Measurements from ENCODE around the gene GOLGA6L4. TPM values are rescaled to one million over a fixed set of nuclear protein-coding genes. Genes with fewer than 3 reads are reported as not detected.
"Not testable (repeated sequence)": the region's sequence is repeated elsewhere in the genome, so short reads cannot be mapped to it uniquely, and the experiment has no call there.

The GOLGA6L4 gene, protein sequence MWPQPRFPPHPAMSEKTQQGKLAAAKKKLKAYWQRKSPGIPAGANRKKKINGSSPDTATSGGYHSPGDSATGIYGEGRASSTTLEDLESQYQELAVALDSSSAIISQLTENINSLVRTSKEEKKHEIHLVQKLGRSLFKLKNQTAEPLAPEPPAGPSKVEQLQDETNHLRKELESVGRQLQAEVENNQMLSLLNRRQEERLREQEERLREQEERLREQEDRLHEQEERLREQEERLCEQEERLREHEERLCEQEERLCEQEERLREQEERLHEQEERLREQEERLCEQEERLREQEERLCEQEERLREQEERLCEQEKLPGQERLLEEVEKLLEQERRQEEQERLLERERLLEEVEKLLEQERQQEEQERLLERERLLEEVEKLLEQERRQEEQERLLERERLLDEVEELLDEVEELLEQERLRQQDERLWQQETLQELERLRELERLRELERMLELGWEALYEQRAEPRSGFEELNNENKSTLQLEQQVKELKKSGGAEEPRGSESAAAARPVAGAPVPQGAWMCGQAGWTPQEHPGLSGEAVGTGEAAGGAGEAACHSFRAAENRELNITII
- total RNA-seq (2014; rRNA removed; shearing (Covaris generic)) (0.03 TPM in 1 of 2 replicates, not detected in the other), total RNA-seq (2022) (3.3 and 3.4 TPM in 2 replicates), Bru-seq, nascent RNA (percentile 10 among the genes with signal in this experiment), BruChase-seq, experiment 1, labeled RNA remaining after a 6-hour chase (not detected), BruChase-seq, experiment 2, labeled RNA remaining after a 2-hour chase (percentile 14 among the genes with signal in this experiment)
- long read RNA-seq = 0 reads

DNA sequence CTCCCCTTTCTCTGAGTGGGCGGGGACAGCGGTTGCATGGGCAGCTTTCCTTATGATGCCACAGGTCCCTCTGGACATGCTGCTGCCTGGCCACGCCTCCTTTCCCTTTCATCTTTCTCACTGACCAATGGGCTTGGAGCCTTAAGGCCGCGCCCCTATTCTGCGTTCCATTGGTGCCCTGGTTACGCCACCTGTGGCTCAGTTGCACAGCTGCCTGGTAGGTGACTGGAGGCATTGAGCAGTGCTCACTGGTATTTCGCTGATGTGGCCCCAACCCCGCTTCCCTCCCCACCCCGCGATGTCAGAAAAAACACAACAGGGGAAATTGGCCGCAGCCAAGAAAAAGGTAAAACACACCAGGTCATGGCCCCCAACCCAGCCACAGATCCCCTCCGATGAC, at the start of gene GOLGA6L4:
GOLGA6L4 (plus strand) TSS at position 201 of the 400 bp plus-strand sequence; CDS start at position 263, 62 bp downstream.
- H3K4me3 ChIP-seq (ENCODE audit: low read depth, low read length, poor library complexity, severe bottlenecking); H3K27ac ChIP-seq (ENCODE audit: low read depth, low read length, poor library complexity, severe bottlenecking); H3K4me2 ChIP-seq (ENCODE audit: low read length); CTCF ChIA-PET (ENCODE audit: unreplicated experiment); H2AFZ ChIP-seq (ENCODE audit: low read length); intact Hi-C loops (cut with micrococcal nuclease; ENCODE audit: unreplicated experiment); H3K9me2 ChIP-seq (ENCODE audit: insufficient read depth, low read length); H3K36me3 ChIP-seq (ENCODE audit: insufficient read depth, low read length); H3K4me1 ChIP-seq (ENCODE audit: insufficient read depth, low read length, poor library complexity, severe bottlenecking); BruUV-seq (replicated peaks); H3K9me3 ChIP-seq (ENCODE audit: low read length); H3K79me2 ChIP-seq (ENCODE audit: insufficient read depth, low read depth, low read length); DNase-seq (ENCODE audit: low spot score); H4K20me1 ChIP-seq (ENCODE audit: insufficient read depth, low read length); POLR2A ChIA-PET: not testable (repeated sequence)

DNA sequence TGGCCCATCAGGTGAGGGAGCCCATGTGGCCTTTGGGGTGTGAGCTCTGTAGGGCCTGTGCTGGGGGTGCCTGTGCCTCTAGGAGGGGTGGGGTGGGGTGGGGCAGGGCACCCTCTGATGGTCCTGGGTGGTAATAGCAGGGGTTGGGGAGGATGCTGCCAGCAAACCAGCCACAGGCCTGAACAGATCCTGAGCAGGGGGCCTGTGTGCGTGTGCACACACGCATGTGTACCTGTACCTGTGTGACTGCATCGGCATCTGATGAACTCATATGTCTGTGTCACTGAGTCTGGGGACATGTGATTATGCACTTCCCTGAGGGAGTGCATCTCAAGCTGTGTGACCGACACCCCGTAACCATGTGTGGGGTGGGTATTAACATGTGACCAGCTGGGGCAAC, 42.6 kb upstream of the GOLGA6L4 start:
- H3K4me1 ChIP-seq (ENCODE audit: insufficient read depth, low read length, poor library complexity, severe bottlenecking); H3K9me2 ChIP-seq (ENCODE audit: insufficient read depth, low read length); H3K4me3 ChIP-seq (ENCODE audit: low read depth, low read length, poor library complexity, severe bottlenecking); H2AFZ ChIP-seq (ENCODE audit: low read length); H3K9me3 ChIP-seq (ENCODE audit: low read length); intact Hi-C loops (cut with micrococcal nuclease; ENCODE audit: unreplicated experiment); CTCF ChIA-PET (ENCODE audit: unreplicated experiment); H3K4me2 ChIP-seq (ENCODE audit: low read length); DNase-seq (ENCODE audit: low spot score); POLR2A ChIA-PET; H3K27ac ChIP-seq (ENCODE audit: low read depth, low read length, poor library complexity, severe bottlenecking); H3K36me3 ChIP-seq (ENCODE audit: insufficient read depth, low read length); H4K20me1 ChIP-seq (ENCODE audit: insufficient read depth, low read length); H3K79me2 ChIP-seq (ENCODE audit: insufficient read depth, low read depth, low read length); BruUV-seq (replicated peaks): not testable (repeated sequence)

DNA sequence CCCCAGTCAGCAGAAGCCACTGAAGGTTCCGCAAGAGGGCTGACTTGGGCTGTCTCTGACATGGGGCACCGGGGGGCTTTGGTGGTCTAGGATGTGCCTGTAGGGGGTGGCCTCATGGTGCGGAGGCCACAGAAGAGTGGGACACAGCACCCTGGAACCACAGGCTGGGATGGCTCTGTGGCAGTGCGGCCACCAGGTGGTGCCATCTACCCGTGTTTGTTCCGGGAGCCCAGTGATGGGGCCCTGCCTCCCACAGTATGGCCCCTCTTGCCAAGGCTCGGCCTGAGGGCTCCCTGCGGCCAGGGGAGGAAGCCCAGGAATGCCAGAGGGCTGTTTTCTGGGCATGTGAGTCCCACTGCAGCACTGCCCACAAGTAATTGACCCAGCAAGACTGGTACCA, 40.0 kb upstream of the GOLGA6L4 start:
- intact Hi-C loops (cut with micrococcal nuclease; ENCODE audit: unreplicated experiment); DNase-seq (ENCODE audit: low spot score); H3K36me3 ChIP-seq (ENCODE audit: insufficient read depth, low read length); POLR2A ChIA-PET; H3K4me3 ChIP-seq (ENCODE audit: low read depth, low read length, poor library complexity, severe bottlenecking); H3K4me1 ChIP-seq (ENCODE audit: insufficient read depth, low read length, poor library complexity, severe bottlenecking); H3K9me2 ChIP-seq (ENCODE audit: insufficient read depth, low read length); H4K20me1 ChIP-seq (ENCODE audit: insufficient read depth, low read length); H3K4me2 ChIP-seq (ENCODE audit: low read length); H3K79me2 ChIP-seq (ENCODE audit: insufficient read depth, low read depth, low read length); H3K27ac ChIP-seq (ENCODE audit: low read depth, low read length, poor library complexity, severe bottlenecking); H3K9me3 ChIP-seq (ENCODE audit: low read length); BruUV-seq (replicated peaks); H2AFZ ChIP-seq (ENCODE audit: low read length); CTCF ChIA-PET (ENCODE audit: unreplicated experiment): not testable (repeated sequence)

DNA sequence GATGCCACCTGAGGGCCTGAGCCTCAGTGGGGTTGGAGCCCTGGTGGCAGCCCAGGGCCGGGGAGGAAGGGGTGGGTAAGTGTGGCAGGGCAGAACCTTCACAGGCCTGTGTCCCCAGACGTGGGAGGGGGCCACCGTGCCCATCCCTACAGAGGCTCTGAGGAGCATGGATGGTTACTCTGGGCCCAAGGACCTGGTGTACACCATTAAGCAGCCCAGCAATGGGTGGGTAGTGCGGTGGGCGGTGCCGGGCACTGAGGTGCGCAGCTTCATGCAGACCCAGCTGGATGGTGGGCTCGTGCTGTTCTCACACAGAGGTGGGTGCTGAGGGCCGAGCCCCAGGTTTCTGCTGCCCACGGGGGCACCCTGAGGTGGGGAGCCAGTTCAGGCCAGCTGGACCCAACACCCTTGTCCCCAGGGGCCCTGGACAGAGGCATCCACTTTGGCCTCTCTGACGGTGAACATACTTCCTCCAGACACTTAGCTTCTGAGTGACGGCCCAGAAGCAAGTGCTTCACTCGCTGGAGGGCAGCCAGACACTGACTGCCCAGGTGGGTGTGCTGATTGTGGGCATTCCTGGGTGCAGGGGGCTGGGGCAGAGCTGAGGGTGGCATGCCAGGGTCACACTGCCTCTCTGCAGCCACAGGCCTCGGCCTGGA, 38.9 kb upstream of the GOLGA6L4 start:
- H3K4me2 ChIP-seq (ENCODE audit: low read length); H4K20me1 ChIP-seq (ENCODE audit: insufficient read depth, low read length); BruUV-seq (replicated peaks); H3K4me1 ChIP-seq (ENCODE audit: insufficient read depth, low read length, poor library complexity, severe bottlenecking); CTCF ChIA-PET (ENCODE audit: unreplicated experiment); DNase-seq (ENCODE audit: low spot score); H3K9me2 ChIP-seq (ENCODE audit: insufficient read depth, low read length); H3K79me2 ChIP-seq (ENCODE audit: insufficient read depth, low read depth, low read length); H3K4me3 ChIP-seq (ENCODE audit: low read depth, low read length, poor library complexity, severe bottlenecking); H3K27ac ChIP-seq (ENCODE audit: low read depth, low read length, poor library complexity, severe bottlenecking); H3K9me3 ChIP-seq (ENCODE audit: low read length); H3K36me3 ChIP-seq (ENCODE audit: insufficient read depth, low read length); POLR2A ChIA-PET; intact Hi-C loops (cut with micrococcal nuclease; ENCODE audit: unreplicated experiment); H2AFZ ChIP-seq (ENCODE audit: low read length): not testable (repeated sequence)

DNA sequence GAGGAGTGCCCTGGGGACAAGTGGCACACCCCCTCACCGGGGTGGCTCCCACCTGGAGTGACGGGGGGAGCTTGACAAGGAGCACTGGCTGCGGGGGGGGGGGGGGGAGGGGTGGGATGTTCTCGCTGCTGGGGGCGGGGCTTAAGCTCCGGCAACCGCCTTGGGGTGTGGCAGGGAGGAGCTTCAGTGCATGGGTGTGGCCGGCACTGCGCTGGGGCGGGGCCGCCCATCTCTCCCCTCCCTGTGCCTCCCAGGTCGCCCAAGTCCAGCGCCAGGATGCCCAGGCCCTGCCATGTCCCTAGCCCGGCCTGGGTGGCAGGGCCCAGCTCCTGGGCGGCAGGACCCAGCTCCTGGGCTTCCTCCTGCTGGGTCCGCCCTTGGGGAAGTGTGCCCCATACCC, 35.7 kb upstream of the GOLGA6L4 start:
- POLR2A ChIA-PET; CTCF ChIA-PET (ENCODE audit: unreplicated experiment): not testable (repeated sequence)

More for the DNA sequence above, 35.7 kb upstream of the GOLGA6L4 start:
- H3K4me2 ChIP-seq (ENCODE audit: low read length); H3K9me3 ChIP-seq (ENCODE audit: low read length); BruUV-seq (replicated peaks); H3K27ac ChIP-seq (ENCODE audit: low read depth, low read length, poor library complexity, severe bottlenecking); H4K20me1 ChIP-seq (ENCODE audit: insufficient read depth, low read length); H3K4me1 ChIP-seq (ENCODE audit: insufficient read depth, low read length, poor library complexity, severe bottlenecking); H2AFZ ChIP-seq (ENCODE audit: low read length); H3K79me2 ChIP-seq (ENCODE audit: insufficient read depth, low read depth, low read length); H3K36me3 ChIP-seq (ENCODE audit: insufficient read depth, low read length); intact Hi-C loops (cut with micrococcal nuclease; ENCODE audit: unreplicated experiment); H3K4me3 ChIP-seq (ENCODE audit: low read depth, low read length, poor library complexity, severe bottlenecking); H3K9me2 ChIP-seq (ENCODE audit: insufficient read depth, low read length); DNase-seq (ENCODE audit: low spot score): not testable (repeated sequence)
